SK-N-SH (cell line): ENCODE results near the gene PCNX3. TPM values are rescaled to one million over a fixed set of nuclear protein-coding genes. Genes with fewer than 3 reads are reported as not detected.

Experiments
- CTCF ChIA-PET: fragments of 300-600, 350-600 bp; formaldehyde crosslinking; extraction: SDS; loops from one replicate; lab custom pipeline; 2021; lab: Yijun Ruan, JAX
- POLR2A ChIA-PET: fragments of 350-600 bp; sonication (Branson Sonifier 250); formaldehyde crosslinking; extraction: SDS; loops from one replicate; lab custom pipeline; 2020; ENCODE audit warnings: antibody characterized with exemption, inconsistent platforms; lab: Yijun Ruan, JAX
- DNase-seq: peaks from one replicate; pipeline ENCODE4 v3.0.0; 2012
- H2AFZ ChIP-seq: fragments of 200-600 bp; sonication (generic); 2 replicates; pipeline ENCODE4 v1.8.1; 2016; ENCODE audit warnings: antibody characterized with exemption, mild to moderate bottlenecking, low read depth
- H3F3A ChIP-seq: fragments of 200-600 bp; sonication (generic); replicated peaks from 2 replicates; pipeline ENCODE3; 2016; ENCODE audit warnings: antibody characterized with exemption, mild to moderate bottlenecking; ENCODE audit not compliant: insufficient read depth
- H3K27ac ChIP-seq, 2 experiments: fragments of 200-500 bp in 1 of 2; fragments of 200-600 bp in 1 of 2; sonication (Bioruptor generic) in 1 of 2; sonication (generic), shearing (Covaris generic) in 1 of 2; 2 replicates each; pipeline versions ENCODE4 v1.5.1 to v1.6.1; 2014 to 2016; ENCODE audit warnings: low read depth in 2 of 2, inconsistent platforms in 1 of 2, low read length in 1 of 2, mild to moderate bottlenecking in 1 of 2, mixed read lengths in 1 of 2
- H3K27me3 ChIP-seq: fragments of 200-600 bp; sonication (generic), shearing (Covaris generic); 2 replicates; pipeline ENCODE4 v1.6.1; 2016; ENCODE audit warnings: mixed run types; ENCODE audit not compliant: insufficient read depth
- H3K36me3 ChIP-seq, 2 experiments: fragments of 200-500 bp in 1 of 2; fragments of 200-600 bp in 1 of 2; sonication (Bioruptor generic) in 1 of 2; sonication (generic) in 1 of 2; replicated peaks in 1 of 2; 2 replicates each; pipeline versions ENCODE3 to v1.5.1; 2014 to 2016; ENCODE audit warnings: low read length in 1 of 2, mild to moderate bottlenecking in 1 of 2; ENCODE audit not compliant: insufficient read depth in 2 of 2, control insufficient read depth in 1 of 2
- H3K4me1 ChIP-seq, 2 experiments: fragments of 200-500 bp in 1 of 2; fragments of 200-600 bp in 1 of 2; sonication (Bioruptor generic) in 1 of 2; sonication (generic), shearing (Covaris generic) in 1 of 2; 2 replicates each; pipeline versions ENCODE4 v1.5.1 to v1.6.1; 2014 to 2016; ENCODE audit warnings: low read depth in 1 of 2, low read length in 1 of 2, mixed run types in 1 of 2; ENCODE audit not compliant: insufficient read depth in 2 of 2, control insufficient read depth in 1 of 2
- H3K4me2 ChIP-seq: fragments of 200-600 bp; sonication (generic), shearing (Covaris generic); 2 replicates; pipeline ENCODE4 v1.6.1; 2017; ENCODE audit warnings: mixed run types
- H3K4me3 ChIP-seq, 2 experiments: fragments of 200-500 bp in 1 of 2; fragments of 200-600 bp in 1 of 2; sonication (Bioruptor generic) in 1 of 2; sonication (generic), shearing (Covaris generic) in 1 of 2; 2 replicates each; pipeline versions ENCODE4 v1.5.1 to v1.8.1; 2014 to 2016; ENCODE audit warnings: low read depth in 2 of 2, inconsistent platforms in 1 of 2, low read length in 1 of 2, mild to moderate bottlenecking in 1 of 2, mixed read lengths in 1 of 2, moderate library complexity in 1 of 2
- H3K79me2 ChIP-seq: fragments of 200-600 bp; sonication (generic); 2 replicates; pipeline ENCODE4 v1.8.1; 2017; ENCODE audit warnings: mild to moderate bottlenecking; ENCODE audit not compliant: insufficient read depth
- H3K9ac ChIP-seq: fragments of 200-600 bp; sonication (generic); 2 replicates; pipeline ENCODE4 v1.6.1; 2017; ENCODE audit warnings: mixed run types
- H3K9me2 ChIP-seq: fragments of 200-600 bp; sonication (generic); 2 replicates; pipeline ENCODE4 v1.6.1; 2017; ENCODE audit warnings: mixed run types
- H3K9me3 ChIP-seq: fragments of 200-600 bp; sonication (generic); 2 replicates; pipeline ENCODE4 v1.6.1; 2017; ENCODE audit warnings: mixed run types, mild to moderate bottlenecking, moderate library complexity
- H4K20me1 ChIP-seq: fragments of 200-600 bp; sonication (generic); 2 replicates; pipeline ENCODE4 v1.6.1; 2017; ENCODE audit warnings: mild to moderate bottlenecking, mixed run types; ENCODE audit not compliant: insufficient read depth
- ELF1 ChIP-seq: IDR thresholded peaks from 2 replicates; pipeline ENCODE4 v1.4.0; 2012
- EP300 ChIP-seq, 2 experiments: IDR thresholded peaks; 2 replicates each; pipeline versions ENCODE4 v1.4.0 to v1.6.1; 2012; ENCODE audit warnings: borderline replicate concordance in 1 of 2, low read depth in 1 of 2, low read length in 1 of 2
- EZH2phosphoT487 ChIP-seq: fragments of 200-600 bp; sonication (generic); IDR thresholded peaks from 2 replicates; pipeline ENCODE4 v1.6.1; 2017; ENCODE audit warnings: low read depth, mixed run types, mild to moderate bottlenecking, antibody characterized with exemption, moderate library complexity, borderline replicate concordance
- FOSL2 ChIP-seq: IDR thresholded peaks from 2 replicates; pipeline ENCODE4 v1.4.0; 2012; ENCODE audit warnings: low read depth, mild to moderate bottlenecking, moderate library complexity, borderline replicate concordance
- GABPA ChIP-seq: IDR thresholded peaks from 2 replicates; pipeline ENCODE4 v1.4.0; 2012; ENCODE audit warnings: low read depth, mild to moderate bottlenecking
- GATA2 ChIP-seq: sonication (generic); formaldehyde crosslinking; IDR thresholded peaks from 2 replicates; pipeline ENCODE4 v1.5.0; 2020; ENCODE audit warnings: mild to moderate bottlenecking, missing genetic modification reagents
- IRF3 ChIP-seq: fragments of 150-350 bp; IDR thresholded peaks from 2 replicates; pipeline ENCODE4 v1.6.1; 2016; ENCODE audit warnings: mild to moderate bottlenecking, low read depth, low read length
- JUND ChIP-seq: IDR thresholded peaks from 2 replicates; pipeline ENCODE4 v1.4.0; 2012
- MEF2A ChIP-seq: IDR thresholded peaks from 2 replicates; pipeline ENCODE4 v1.4.0; 2012; ENCODE audit warnings: low read depth, borderline replicate concordance
- MXI1 ChIP-seq: IDR thresholded peaks from 2 replicates; pipeline ENCODE4 v1.6.1; 2012; ENCODE audit warnings: mild to moderate bottlenecking, low read depth, low read length, improper control_type of control experiment
- NRF1 ChIP-seq: IDR thresholded peaks from 2 replicates; pipeline ENCODE4 v1.6.1; 2012; ENCODE audit warnings: low read depth, mild to moderate bottlenecking, low read length
- SIN3A ChIP-seq: IDR thresholded peaks from 2 replicates; pipeline ENCODE4 v1.6.1; 2012; ENCODE audit warnings: low read depth, mild to moderate bottlenecking, low read length, moderate library complexity, borderline replicate concordance
- SMC3 ChIP-seq: IDR thresholded peaks from 2 replicates; pipeline ENCODE4 v1.6.1; 2012; ENCODE audit warnings: low read depth, low read length, improper control_type of control experiment
- USF2 ChIP-seq: fragments of 150-350 bp; IDR thresholded peaks from 2 replicates; pipeline ENCODE4 v1.6.1; 2017; ENCODE audit warnings: antibody characterized with exemption, low read length, low read depth, borderline replicate concordance
- ZBTB33 ChIP-seq: IDR thresholded peaks from 2 replicates; pipeline ENCODE4 v1.4.0; 2012; ENCODE audit warnings: low read depth, borderline replicate concordance
- WGBS: methylation state at CpG from one replicate; pipeline ENCODE4 v1.1.6; 2017; ENCODE audit warnings: low lambda C conversion rate; 5-methylcytosine and 5-hydroxymethylcytosine counted together
- polyA plus RNA-seq, 3 experiments: library from polyadenylated mRNA; depleted of rRNA; stranded (reverse); fragments of >200 nt; gene quantifications; 2 replicates each; pipeline ENCODE4 v1.2.3, GENCODE V29; 2012
- TF ChIP-seq, protein P1 (sequence below): IDR thresholded peaks from 2 replicates; pipeline ENCODE4; 2012
- TF ChIP-seq, protein P2 (sequence below): fragments of 200-600 bp; sonication (generic); IDR thresholded peaks from 2 replicates; pipeline ENCODE4 v1.6.1; 2017; ENCODE audit warnings: antibody characterized with exemption, mild to moderate bottlenecking, moderate library complexity

The PCNX3 gene
- polyA plus RNA-seq, 1 of the 3 experiments (the other 2 are of a cell fraction) = 33.7 TPM

DNA sequence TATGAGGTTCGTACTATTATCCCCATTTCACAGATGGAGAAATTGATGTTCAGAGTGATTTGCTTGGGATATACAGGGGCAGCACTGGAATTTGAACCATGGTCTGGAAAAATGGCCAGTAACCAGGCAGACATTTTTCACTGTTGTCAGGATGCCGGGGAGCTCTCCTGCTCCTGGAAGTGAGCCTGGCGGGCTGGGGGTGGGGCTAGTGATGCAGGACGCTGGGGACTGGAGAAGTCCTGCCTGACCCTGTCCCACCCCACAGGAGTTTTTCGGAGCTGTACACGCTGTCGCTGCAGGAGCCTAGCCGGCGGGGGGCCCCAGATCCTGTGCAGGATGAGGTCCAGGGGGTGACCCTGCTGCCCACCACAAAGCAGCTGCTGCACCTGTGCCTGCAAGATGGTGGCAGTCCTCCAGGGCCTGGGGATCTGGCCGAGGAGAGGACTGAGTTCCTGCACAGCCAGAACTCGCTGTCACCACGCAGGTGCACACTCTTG lies 33.5 kb downstream of the PCNX3 start:
- WGBS = 95% methylated on average over 6 of the region's 12 CpGs
- H3K27me3 ChIP-seq = no peaks in the 10 kb centered on the region
- H3K4me1 ChIP-seq = peaks cover 11 to 24% of the 10 kb centered on the region in 2 experiments
- no peak for TF ChIP-seq ELF1
- no peak for TF ChIP-seq FOSL2
- TF ChIP-seq, protein P1, sequence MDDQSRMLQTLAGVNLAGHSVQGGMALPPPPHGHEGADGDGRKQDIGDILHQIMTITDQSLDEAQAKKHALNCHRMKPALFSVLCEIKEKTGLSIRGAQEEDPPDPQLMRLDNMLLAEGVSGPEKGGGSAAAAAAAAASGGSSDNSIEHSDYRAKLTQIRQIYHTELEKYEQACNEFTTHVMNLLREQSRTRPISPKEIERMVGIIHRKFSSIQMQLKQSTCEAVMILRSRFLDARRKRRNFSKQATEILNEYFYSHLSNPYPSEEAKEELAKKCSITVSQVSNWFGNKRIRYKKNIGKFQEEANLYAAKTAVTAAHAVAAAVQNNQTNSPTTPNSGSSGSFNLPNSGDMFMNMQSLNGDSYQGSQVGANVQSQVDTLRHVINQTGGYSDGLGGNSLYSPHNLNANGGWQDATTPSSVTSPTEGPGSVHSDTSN = no peak
- TF ChIP-seq MXI1 = no peak
- TF ChIP-seq EZH2phosphoT487 = no peak
- no peak for TF ChIP-seq USF2
- DNase-seq = no peak
- H3K27ac ChIP-seq = no peak overlapping the region
- POLR2A ChIA-PET = interaction anchor here (1.8 kb wide), 1 partner anchor 10 kb away, joined by 6 read pairs; no protein-coding TSS in a partner anchor
- no peak overlapping the region for H3K4me3 ChIP-seq
- no peaks in the 10 kb centered on the region for H4K20me1 ChIP-seq
- CTCF ChIA-PET = interaction anchor here (1.0 to 4.3 kb wide), 3 partner anchors 11 to 76 kb away, joined by 3 to 17 read pairs (median 6); partner anchors contain the start of genes FAM89B and SIPA1
- H3K9me3 ChIP-seq = no peaks in the 10 kb centered on the region
- no peaks in the 10 kb centered on the region for H3K79me2 ChIP-seq
- H3K9ac ChIP-seq = no peak overlapping the region
- H3F3A ChIP-seq = peaks cover 31% of the 10 kb centered on the region
- peaks cover 10 to 17% of the 10 kb centered on the region in 2 experiments for H3K36me3 ChIP-seq
- no peak overlapping the region for H2AFZ ChIP-seq
- H3K9me2 ChIP-seq = no peaks in the 10 kb centered on the region
- H3K4me2 ChIP-seq = no peak overlapping the region

DNA sequence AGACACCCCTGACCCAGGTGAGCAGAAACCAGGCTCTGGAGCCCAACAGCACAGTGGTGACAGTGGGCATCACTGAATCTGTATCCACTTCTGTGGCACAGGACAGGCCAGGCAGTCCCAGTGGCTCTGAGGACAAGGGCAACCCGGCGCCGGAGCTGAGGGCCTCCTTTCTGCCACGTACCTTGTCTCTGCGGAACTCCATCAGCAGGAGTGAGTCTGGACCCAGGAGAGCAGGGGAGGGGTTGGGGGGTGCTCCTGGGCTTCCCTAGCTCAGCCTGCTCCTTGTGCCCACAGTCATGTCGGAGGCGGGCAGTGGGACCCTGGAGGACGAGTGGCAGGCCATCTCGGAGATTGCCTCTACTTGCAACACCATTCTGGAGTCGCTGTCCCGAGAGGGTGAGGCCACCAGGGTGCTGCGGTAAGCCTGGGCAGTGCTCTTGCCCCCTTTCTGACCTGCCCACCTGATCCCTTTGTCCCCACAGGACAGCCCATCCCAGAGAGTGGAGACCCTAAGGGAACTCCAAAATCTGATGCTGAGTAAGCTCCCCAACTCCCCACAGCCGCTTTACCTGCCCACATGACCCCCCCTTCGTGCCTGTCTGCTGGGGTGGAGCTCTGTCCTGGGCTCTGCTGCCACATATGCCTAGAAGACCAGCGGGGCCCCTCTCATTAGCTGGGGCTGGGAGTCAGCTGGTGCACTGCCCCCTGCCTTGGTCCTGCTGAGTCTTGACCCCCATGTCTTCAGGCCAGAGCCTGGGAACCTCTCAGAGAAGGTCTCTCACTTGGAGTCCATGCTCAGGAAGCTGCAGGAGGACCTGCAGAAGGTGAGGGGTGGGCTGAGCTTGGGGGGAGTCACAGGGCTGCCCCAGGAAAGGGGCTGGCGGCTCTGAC lies 34.3 kb downstream of the PCNX3 start:
- H3K27ac ChIP-seq = no peak overlapping the region
- ChIA-PET CTCF (interaction anchor here (1.0 to 4.3 kb wide), 3 partner anchors 12 to 77 kb away, joined by 3 to 17 read pairs (median 6); partner anchors contain the start of genes FAM89B and SIPA1), POLR2A (interaction anchor here (1.8 kb wide), 1 partner anchor 11 kb away, joined by 6 read pairs; no protein-coding TSS in a partner anchor)
- H2AFZ ChIP-seq = no peak overlapping the region
- H3K4me1 ChIP-seq = peaks cover 11 to 26% of the 10 kb centered on the region in 2 experiments
- H4K20me1 ChIP-seq = no peaks in the 10 kb centered on the region
- no peak overlapping the region for H3K4me2 ChIP-seq
- no peak overlapping the region for H3K9ac ChIP-seq
- H3K79me2 ChIP-seq = no peaks in the 10 kb centered on the region
- 100% methylated on average over 2 of the region's 16 CpGs for WGBS
- H3K27me3 ChIP-seq = no peaks in the 10 kb centered on the region
- H3K9me2 ChIP-seq = no peaks in the 10 kb centered on the region
- H3K9me3 ChIP-seq = no peaks in the 10 kb centered on the region
- no peak for DNase-seq
- H3K4me3 ChIP-seq = no peak overlapping the region
- H3K36me3 ChIP-seq = peaks cover 13 to 22% of the 10 kb centered on the region in 2 experiments
- peaks cover 40% of the 10 kb centered on the region for H3F3A ChIP-seq
- TF ChIP-seq EP300 (IDR thresholded peaks at IDR 0.05; ENCODE audit: borderline replicate concordance in 1 of 2, low read depth in 1 of 2, low read length in 1 of 2) (no peak), NRF1 (no peak), MEF2A (no peak), IRF3 (no peak), ZBTB33 (no peak), GATA2 (CRISPR knock-in tag) (no peak), SMC3 (no peak), SIN3A (no peak), FOSL2 (no peak), JUND (no peak), GABPA (no peak)
- TF ChIP-seq, protein P2, sequence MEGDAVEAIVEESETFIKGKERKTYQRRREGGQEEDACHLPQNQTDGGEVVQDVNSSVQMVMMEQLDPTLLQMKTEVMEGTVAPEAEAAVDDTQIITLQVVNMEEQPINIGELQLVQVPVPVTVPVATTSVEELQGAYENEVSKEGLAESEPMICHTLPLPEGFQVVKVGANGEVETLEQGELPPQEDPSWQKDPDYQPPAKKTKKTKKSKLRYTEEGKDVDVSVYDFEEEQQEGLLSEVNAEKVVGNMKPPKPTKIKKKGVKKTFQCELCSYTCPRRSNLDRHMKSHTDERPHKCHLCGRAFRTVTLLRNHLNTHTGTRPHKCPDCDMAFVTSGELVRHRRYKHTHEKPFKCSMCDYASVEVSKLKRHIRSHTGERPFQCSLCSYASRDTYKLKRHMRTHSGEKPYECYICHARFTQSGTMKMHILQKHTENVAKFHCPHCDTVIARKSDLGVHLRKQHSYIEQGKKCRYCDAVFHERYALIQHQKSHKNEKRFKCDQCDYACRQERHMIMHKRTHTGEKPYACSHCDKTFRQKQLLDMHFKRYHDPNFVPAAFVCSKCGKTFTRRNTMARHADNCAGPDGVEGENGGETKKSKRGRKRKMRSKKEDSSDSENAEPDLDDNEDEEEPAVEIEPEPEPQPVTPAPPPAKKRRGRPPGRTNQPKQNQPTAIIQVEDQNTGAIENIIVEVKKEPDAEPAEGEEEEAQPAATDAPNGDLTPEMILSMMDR = no peak
